HG03354 (cell line): ENCODE results near the gene CLOCK.

Experiments used
- ATAC-seq: cut with Tn5 transposase; IDR thresholded peaks from one replicate; pipeline ENCODE4 v1.9.1; 2021; ENCODE audit warnings: mild to moderate bottlenecking; ENCODE audit not compliant: unreplicated experiment, poor library complexity, severe bottlenecking

CLOCK gene

DNA sequence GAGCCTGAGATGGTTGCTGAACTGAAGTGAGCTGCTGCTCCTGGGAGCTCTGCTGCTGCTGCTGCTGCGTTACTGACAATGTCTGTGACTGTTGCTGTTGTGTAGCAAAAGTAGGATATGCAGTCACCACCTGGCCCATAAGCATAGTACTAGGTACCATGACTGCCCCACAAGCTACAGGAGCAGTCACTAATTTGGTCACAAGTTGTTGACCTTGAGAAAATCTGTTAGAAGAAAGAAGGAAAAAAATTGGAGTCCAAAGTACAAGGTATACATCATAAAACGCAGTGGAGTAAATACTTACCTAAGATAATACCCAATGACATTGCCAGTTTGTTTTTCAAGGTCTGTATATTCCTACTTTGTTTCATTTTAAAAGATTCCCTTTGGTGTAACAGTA is 108.4 kb downstream of the CLOCK start:
- no peak for ATAC-seq

DNA sequence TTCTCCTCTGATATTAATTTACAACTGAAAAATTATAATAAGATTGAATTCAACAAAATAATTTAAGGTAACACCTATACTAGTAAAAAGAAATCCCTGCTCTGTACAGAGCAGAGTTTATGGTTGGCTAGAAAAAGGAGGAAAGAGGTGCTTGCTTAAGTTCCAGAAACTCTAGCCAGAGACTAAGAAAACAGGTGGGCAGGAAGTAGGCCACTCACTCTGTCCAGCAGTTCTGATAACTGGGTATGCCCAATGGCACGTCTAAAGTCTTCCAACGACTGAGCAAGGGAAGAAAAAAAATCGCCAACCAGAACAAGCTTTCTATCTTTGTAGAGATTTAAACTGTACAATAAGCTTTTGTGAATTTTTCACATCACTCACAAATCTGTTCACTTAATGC is 108.9 kb downstream of the CLOCK start:
- ATAC-seq = no peak

DNA sequence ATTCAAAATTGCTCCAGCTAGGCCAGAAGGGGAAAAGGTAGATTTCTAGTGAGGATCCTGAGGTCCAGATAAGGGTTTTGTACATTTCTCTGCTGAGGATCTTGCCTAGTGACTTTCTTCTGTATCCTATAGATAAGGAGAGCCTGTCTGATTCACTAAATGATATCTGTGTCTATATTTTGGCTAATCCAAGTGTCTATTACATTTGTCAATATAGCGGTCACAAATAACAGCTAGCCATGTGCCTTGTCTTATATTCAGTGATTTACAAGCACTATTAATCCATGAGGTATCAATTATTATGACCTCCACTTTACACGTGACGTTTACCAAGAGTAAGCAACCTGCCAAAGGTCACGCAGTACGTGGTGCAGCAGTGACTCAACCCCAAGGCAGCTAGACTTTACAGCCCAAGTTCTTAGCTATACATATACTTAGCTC is 109.3 kb downstream of the CLOCK start:
- no peak for ATAC-seq

DNA sequence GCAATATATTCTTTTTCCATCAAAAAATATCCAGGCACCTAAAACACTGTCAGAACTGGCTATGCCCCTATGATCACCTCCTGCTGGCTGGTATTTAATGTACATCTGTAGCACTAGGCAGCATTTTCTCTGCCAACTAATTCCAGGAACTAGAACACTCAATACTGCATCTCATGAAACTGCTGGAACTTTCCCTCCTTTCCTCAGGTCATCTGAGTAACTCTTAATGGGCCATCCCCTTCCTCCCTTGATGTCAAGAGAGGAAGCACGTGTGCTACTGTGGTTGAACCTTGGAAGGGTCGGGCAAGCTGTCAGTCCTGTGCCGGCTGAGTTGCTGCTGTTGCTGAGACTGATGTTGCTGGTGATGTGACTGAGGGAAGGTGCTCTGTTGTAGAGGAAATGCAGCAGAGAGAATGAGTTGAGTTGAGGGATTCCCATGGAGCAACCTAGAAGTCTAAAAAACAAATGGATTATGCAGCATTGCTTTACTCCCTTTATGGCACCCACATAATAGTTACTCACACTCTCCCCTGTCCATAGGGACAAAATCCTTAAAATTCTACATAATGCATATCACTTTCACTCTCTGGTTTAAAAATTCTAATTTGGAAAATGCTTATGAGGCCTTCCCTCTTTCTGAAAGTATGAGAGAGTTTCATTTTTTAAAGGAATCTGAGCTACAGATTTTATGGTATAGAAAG is 111.4 kb downstream of the CLOCK start:
- peak; percentile 70 for ATAC-seq

DNA sequence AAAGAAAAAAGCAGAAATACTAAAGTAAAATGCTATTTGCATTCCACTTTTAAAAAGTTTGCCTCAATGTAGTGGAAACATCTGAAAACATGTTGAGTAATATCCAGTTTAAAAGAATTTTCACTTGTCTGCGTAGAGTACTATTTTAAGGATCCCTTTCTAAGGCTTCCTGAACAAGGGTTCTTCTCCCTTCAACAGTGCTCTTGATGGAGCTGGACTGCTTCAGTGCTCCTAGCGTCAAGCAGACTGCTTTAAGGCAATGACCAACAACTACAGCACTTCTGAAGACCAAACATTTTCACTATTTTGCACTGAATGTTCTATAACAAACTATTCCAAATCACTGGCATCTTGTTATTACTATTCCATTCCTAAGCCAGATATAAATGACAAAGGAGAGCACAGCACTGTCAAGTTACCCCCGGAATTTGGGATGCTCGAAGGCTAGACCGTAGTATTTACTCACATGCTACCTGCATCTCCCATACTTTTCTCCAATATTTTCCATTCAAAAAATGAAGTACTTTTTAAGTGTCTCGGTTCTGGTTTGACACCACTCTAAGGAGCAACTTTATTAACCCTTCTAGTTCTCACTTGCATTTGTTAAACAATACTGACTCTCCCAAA is 114.9 kb downstream of the CLOCK start:
- ATAC-seq = no peak

DNA sequence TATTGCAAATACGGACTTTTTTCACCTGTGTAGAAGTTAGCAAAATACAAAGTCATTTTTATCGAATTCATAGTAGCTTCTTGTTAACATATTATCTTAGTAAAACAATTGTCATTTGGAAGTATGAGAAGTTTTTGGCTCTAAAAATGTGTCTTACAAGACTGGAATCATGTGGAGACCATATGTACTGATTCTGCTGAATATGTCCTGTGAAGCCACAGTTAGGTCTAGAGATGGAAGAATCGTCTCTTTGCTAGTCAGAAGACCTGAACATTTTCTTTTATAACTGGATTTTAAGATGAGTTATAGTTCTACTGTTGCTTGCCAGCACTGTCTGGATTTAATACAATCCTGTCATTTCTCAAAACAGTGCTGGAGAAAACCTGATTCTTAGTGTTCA is 121.9 kb downstream of the CLOCK start:
- no peak for ATAC-seq

DNA sequence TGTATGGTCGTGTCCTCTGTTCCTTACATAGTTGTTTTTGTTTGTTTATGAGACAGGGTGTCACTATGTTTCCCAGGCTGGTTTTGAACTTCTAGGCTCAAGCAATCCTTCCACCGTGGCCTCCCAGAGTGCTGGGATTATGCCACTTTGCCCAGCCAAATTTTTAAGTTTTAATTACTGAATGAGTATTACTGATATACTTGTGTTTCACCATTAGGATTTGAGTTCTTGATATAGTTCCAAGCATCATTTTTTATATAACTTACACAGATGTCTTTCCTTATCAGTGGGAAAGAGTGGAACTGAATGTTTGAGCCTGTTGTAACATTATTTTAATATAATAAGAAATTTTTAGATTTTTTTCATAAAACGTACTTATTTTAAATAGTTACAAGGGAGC is 130.5 kb downstream of the CLOCK start:
- no peak for ATAC-seq

DNA sequence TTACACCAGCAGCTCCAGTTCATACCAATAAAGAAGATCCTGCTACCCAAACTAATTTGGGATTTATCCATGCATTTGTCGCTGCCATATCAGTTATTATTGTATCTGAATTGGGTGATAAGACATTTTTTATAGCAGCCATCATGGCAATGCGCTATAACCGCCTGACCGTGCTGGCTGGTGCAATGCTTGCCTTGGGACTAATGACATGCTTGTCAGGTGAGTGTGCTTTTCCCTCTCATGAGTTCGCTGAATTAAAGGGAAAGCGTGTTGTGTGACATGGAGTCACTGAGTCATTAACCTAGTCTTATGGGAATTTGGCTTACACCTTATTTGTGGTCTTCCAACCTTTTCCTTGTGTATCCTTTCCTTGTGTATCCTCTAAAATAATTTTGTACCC is 135.1 kb downstream of the CLOCK start:
- no peak for ATAC-seq

DNA sequence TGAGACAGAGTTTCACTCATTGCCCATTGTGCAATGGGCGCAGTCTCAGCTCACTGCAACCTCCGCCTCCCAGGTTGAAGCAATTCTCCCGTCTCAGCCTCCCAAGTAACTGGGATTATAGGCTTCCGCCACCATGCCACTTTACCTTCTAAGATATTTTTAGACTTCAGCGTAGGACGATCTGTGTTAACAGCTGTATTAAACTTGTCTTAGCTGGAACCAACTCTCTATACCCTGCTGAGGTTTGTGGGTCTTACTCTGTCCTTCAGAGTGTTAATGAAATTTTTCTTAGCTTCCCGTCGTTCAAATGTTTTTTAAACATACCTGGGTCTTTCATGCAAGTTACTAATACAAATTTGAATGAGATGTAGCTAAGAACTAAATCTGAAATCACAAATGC is 136.3 kb downstream of the CLOCK start:
- ATAC-seq = no peak

DNA sequence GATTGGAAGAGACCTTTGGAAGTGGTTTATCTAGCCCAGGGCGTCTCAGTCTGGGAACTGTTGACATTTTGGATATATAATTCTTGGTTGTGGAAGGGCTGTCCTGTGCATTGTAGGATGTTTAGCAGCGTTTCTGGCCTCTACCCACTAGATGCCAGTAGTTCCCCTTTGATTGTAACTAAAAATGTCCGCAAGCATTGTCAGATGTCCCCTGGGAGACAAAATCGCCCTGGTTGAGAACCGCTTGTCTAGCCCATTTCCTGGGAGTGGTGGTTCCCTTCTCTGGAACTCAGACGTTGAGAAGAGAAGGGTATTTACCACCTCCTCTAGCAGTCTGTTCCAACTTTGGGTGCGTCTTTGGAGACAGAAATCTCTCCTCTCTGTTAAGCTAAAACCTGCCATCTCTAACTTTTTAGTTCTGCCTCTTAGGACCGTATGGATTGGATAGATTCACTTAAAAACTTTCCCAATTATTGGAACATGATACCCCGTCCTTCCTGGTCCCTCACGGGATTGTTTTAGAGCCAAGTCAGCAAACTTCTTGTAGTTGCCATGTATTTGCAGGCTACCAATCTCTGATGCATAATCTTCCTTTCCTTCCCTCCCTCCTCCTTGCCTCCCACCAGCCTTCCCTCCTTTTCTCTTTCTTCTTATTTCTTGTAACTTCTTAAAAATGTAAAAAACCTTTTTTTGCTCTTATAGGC is 137.1 kb downstream of the CLOCK start:
- peak; percentile 78 for ATAC-seq

DNA sequence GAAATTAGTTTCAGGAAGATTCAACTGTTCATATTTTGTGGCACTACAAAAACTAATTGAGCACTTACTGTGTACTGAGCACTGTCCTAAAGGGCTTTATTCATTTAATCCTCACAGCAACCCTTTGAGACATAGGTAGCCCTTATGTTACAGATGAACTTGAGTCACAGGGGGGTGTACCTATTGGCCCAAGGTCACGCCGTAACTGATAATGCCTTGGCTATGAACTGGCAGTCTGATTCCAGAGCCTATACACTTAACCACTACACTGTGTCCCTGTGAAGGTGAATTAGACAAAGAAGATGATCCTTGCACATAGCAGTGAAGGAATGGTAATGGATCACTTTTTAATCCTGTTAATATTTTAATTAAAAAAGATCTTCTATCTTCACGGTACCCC is 138.9 kb downstream of the CLOCK start:
- no peak for ATAC-seq

DNA sequence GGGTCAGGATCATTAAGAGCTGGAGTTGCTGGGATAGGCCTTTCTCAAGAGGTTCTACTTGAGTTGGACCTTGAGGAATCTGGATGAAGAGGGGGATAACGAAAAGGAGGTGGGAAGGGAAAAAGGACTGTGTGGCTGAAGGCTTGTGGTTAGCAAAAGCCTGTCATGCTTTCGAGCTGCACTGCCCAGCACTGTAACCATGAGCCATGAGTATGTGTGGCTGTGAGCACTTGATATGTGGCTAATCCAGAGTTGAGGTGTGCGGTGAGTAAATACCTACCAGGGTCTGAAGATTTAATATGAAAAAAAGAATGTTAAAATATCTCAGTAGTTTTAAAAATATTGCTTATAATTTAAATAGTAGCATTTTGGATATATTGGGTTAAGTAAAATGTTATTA is 139.6 kb downstream of the CLOCK start:
- no peak for ATAC-seq

DNA sequence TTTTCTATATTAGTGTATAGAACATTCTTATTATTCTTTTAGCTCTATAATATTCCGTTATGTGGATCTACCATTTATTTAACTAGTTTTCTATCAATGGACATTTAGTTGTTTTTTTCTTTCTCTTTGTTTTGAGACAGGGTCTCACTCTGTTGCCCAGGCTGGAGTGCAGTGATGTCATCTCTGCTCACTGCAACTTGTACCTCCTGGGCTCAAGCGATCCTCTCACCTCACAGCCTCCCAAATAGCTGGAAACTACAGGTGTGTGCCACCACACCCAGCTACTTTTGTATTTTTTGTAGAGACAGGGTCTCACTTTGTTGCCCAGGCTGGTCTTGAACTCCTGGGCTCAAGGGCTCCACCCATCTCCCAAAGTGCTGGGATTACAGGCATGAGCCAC is 140.2 kb downstream of the CLOCK start:
- no peak for ATAC-seq

DNA sequence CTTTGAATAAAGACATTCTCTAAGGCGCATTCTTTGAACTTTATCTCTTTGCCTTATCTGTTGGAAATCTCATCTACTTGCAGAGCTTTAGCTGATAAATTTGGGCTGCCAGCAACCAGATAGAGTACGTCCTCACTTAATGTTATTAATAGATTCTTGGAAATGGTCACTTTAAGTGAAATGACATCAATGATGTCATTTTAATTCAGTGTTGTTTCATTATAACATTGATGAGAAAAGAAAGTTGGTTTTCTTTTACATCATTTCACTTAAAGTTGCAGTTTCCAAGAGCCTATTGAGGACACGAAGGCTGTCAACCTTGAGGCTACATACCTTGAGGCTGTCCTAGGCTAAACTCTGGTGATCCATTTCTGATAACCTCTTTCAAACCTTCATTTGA is 141.6 kb downstream of the CLOCK start:
- ATAC-seq = no peak

DNA sequence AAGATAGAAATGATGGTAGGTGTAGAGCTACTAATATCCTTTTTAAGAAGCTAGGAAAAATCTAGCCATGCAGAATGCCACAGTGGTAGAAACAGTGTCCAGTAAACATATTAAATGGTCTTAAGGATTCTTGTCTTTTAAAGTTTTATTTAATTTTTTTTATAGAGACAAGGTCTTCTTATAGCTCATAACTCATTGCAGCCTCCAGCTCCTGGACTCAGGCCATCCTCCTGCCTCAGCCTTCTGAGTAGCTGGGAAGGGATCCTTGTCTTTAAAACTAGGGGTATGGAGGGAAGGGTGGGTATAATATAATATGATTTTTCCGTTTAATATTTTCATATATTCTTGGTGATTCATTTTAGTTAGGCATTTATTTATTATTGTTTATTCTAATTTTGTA is 147.1 kb downstream of the CLOCK start:
- ATAC-seq = no peak

DNA sequence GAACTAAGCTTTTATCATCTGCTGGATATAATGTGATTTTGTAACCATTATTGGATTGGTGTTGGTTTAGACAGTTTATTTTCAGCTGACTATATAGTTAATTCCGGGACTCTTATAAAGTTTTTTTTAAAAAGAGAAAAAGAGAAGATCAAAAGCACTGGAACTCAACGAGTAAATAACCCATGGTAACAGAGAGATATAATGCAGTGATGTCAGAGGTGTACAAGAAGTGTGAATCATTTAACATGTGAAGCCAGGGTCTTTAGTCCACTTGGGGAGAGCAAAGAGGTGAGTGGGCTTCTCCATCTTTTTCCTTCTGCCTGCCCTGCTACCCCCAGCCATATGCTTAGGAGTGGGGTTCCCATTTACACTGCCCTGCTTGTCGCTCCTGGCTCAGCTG is 147.7 kb downstream of the CLOCK start:
- no peak for ATAC-seq

DNA sequence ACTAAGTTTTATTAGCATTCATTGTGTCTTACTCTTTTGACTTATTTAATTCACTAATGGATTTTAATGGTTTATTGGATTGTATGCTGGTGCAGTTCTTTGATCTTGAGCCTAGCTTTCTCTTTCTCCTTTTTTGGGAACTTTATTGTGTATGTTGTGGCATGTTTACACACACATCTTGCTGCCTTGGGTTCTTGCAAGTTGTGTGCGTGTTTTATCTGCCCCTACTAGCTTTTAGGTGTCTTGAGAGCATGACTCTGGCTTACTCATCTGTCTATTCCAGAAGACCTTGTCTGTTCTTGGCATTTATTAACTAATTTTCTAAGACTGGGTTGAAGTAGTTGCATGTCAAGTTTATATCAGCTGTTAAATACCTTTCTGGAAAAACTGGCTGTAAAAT is 148.2 kb downstream of the CLOCK start:
- no peak for ATAC-seq

DNA sequence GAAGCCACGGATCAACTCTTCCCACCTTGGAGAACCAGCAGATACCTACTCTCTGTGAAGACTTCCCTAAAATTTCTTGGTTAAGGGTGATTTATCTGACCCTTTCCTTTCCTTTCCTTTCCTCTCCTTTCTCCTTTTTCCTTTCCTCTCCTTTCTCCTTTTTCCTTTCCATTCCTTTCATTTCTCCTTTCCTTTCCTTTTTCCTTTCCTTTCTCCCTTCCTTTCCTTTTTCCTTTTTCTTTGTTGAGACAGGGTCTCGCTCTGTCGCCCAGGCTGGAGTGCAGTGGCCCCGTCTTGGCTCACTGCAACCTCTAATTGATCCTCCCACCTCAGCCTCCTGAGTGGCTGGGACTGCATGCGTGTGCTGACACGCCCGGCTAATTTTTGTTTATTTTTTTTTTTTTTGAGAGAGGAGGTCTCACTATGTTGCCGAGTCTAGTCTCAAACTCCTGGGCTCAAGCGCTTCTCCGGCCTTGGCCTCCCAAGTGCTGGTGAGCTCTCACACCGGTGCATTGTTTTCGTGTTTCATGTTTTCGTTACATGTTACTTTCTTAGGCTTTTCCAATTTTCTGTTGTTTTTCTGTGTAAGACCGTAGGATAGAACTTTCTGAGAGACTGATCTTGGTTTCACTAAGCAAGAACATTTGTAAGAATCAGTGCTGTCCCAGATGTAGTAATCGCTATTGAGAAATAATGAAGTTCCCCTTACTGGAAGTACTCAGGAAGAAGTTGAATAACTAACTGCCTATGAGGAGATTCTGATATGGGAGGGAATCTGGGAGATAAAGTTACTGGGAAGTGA is 149.0 kb downstream of the CLOCK start:
- no peak for ATAC-seq

DNA sequence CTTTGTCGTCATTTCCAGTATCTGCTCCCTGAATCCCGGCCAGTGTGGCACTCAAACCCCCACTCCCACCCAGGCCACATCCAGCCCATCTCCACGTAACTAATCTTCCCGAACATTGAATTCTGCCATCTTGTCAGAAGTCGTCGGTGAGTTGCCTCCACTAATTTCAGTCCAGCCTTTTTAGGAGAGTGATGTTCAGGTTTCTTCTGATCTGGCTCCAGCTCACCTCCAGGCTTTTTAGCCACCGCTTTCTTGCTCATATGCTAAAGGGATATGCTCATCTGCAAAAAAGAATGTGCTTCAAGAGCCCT is 149.6 kb downstream of the CLOCK start:
- no peak for ATAC-seq

DNA sequence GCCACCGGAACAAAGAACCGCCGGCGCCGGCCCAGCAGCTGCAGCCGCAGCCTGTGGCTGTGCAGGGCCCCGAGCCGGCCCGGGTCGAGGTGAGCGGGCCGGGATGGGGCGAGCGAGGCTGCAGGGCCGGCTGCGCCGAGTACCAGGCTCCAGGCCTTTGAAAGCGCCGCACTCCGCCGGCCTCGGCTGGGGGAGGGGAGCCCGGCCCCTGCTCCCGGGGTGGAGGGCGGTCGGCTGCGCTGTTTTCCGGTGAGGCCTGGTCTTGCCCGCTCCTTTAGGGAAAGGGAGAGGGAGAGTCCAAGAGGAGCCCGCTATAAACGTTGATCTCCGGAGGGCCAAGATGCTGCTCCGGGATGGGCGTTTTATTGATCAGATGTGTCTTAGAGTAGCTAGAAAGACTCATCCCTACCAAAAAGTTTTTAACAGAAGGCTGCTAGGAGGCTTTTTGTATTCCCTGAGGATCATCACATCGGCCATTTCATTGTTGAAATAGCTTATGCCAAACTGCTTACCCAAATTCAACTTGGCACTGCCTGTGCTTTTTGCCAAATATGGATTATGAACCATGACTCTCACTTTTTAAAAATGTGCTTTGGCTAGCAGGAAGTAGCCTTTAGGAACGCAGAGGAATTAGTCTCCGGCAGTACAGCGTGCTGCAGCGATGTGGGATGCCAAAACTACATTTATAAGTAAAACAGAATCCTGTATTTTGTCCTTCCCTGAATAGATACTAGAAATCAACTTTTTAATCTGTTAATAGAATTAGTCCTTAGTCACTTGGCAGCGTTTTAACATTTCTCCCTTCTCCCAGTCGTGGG is 150.2 kb downstream of the CLOCK start:
- peak; percentile 37 for ATAC-seq
